Measurements from ENCODE around the gene ZNF45.

DNA sequence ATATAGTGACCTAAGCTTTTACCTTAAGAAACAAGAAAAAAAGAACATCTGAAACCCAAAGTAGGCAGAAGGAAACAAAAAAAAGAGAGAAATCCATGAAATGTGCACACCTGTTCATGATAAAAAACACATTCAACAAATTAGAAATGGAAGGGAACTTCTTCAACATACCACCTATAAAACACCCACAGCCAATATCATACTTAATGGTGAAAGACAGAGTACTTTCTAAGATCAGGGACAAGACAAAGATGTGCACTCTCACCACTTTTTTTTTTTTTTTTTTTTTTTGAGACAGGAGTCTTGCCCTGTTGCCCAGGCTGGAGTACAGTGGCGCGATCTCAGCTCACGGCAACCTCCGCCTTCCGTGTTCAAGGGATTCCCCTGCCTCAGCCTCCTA lies 29.2 kb downstream of the ZNF45 start:
- no peak for TF ChIP-seq POLR2A (IDR thresholded peaks at IDR 0.05; ENCODE audit: low read length)
- no peak for TF ChIP-seq GATA1 (IDR thresholded peaks at IDR 0.05; ENCODE audit: low read depth, low read length)
